Occipital lobe (tissue), 2 donors: ENCODE data around the gene TMEM212. TPM values are rescaled to one million over a fixed set of nuclear protein-coding genes. Genes with fewer than 3 reads are reported as not detected.
A peak's percentile ranks its signal among the peaks of the same experiment; 100 is the strongest.

Experiments
- DNase-seq: peaks from one replicate; lab custom pipeline; 2025; lab: John Stamatoyannopoulos, UW
- total RNA-seq: library from RNA; depleted of rRNA; stranded (reverse); fragments of >200 nt; gene quantifications from one replicate; pipeline ENCODE4 v1.2.3, GENCODE V29; 2014

Gene TMEM212
- total RNA-seq, 1 donor from 2014 or later: not detected

- DNase-seq: no peak
These were observed 9.2 kb upstream of the TMEM212 start for GRCh38 chr3:171833789-171834460.

- DNase-seq: no peak
These were observed 8.7 kb upstream of the TMEM212 start for GRCh38 chr3:171834461-171834801.

GRCh38 chr3:171835116-171835515, 8.0 kb upstream of the TMEM212 start:
- no peak for DNase-seq

GRCh38 chr3:171835613-171836012, 7.5 kb upstream of the TMEM212 start:
- no peak for DNase-seq

- DNase-seq: no peak
These were observed 6.3 kb upstream of the TMEM212 start for GRCh38 chr3:171836855-171837254.

GRCh38 chr3:171837698-171838097, 5.5 kb upstream of the TMEM212 start:
- no peak for DNase-seq

- DNase-seq: peak; percentile 38
These were observed 4.9 kb upstream of the TMEM212 start for GRCh38 chr3:171838218-171838720.

GRCh38 chr3:171839270-171839669, 3.9 kb upstream of the TMEM212 start:
- no peak for DNase-seq

- DNase-seq: no peak
These were observed 2.7 kb upstream of the TMEM212 start for GRCh38 chr3:171840445-171840810.

GRCh38 chr3:171840811-171841619, 2.1 kb upstream of the TMEM212 start:
- no peak for DNase-seq

GRCh38 chr3:171841620-171842000, 1.5 kb upstream of the TMEM212 start:
- no peak for DNase-seq

GRCh38 chr3:171844873-171845272, 1.7 kb downstream of the TMEM212 start:
- no peak for DNase-seq

- DNase-seq: no peak
These were observed 2.5 kb downstream of the TMEM212 start for GRCh38 chr3:171845481-171846284.

- no peak for DNase-seq
These were observed 3.4 kb downstream of the TMEM212 start for GRCh38 chr3:171846597-171846996.

- no peak for DNase-seq
These were observed 4.0 kb downstream of the TMEM212 start for GRCh38 chr3:171847133-171847532.

GRCh38 chr3:171847595-171848259, 4.6 kb downstream of the TMEM212 start:
- DNase-seq: no peak

- DNase-seq: no peak
These were observed 6.6 kb downstream of the TMEM212 start for GRCh38 chr3:171849617-171850319.

GRCh38 chr3:171850320-171850959, 7.3 kb downstream of the TMEM212 start:
- no peak for DNase-seq

GRCh38 chr3:171850960-171851659, 8.0 kb downstream of the TMEM212 start:
- DNase-seq: no peak

GRCh38 chr3:171851660-171852058, 8.5 kb downstream of the TMEM212 start:
- DNase-seq: no peak
